NCI-H2171 treated with DMSO at 0.1 percent for 48 hours (cell line): ENCODE results near the gene MICAL2.

Experiments used
- DNase-seq: peaks from one replicate; lab custom pipeline; 2025; lab: John Stamatoyannopoulos, UW

Gene MICAL2

DNA sequence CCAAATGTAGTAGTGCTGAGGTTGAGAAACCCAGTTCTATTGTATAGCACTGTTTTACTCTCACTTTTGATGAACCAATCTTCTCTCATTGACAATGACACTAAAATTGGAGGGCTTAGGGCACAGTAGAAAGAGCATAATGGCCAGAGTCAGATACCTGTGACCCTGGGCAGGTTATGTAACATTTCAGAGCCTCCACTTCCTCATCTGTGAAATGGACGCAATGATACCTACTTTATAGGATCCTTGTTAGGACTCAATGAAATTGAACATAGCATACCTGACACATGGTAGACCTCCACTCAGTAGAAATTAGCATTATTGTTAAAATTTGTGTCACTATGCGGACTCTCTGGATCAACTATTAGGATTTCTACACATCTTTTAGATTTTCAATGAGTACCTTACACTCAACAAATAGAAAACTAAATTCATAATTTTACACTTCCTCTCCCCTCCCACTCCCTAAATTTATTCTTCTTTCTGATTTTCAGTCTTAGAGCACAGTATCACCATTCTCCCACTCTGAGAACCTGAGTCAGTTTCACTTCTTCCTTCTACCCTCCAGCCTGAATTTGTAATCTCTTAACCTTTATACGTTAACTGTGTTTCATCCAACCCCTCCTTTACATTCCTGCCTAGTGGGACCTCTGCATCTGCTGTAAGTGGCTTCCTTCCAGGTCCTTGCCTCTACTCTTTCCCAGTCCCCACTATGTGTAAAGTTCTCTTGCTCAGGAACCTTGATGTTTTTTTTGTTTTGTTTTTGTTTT is 78.3 kb downstream of the MICAL2 start:
- no peak for DNase-seq

DNA sequence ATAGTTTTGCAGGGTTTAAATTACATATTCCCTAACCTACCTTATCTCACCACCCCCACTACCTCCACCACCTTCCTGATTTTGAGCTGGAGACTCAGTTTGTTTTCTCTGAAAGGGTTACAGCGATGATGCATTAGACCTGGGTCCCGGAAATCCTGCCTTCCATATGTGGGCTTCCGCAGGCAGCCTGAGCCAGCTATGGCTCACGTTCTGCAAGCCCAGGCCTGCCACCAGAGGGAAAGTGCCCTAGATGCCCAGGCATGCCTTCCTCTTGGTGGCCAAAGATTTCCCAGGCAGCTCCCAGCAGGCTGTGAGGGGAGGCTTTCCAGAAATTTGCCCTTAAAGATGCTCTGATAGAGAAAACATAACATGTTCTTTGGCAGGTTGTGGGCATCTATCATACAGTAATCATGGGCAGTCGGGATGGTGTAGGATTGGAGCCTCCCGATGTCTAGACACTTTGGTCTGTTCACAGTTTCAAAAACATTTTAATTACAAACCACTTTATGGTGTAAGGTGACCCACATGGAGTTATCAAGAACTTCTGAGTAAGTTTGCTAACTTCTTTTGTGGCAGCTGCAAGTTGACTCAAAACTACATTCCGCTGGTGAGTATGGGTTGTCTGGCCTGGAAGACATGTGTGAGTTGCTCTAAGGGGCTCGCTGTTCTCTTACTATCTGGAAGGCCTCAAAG is 79.3 kb downstream of the MICAL2 start:
- peak; percentile 81 for DNase-seq

DNA sequence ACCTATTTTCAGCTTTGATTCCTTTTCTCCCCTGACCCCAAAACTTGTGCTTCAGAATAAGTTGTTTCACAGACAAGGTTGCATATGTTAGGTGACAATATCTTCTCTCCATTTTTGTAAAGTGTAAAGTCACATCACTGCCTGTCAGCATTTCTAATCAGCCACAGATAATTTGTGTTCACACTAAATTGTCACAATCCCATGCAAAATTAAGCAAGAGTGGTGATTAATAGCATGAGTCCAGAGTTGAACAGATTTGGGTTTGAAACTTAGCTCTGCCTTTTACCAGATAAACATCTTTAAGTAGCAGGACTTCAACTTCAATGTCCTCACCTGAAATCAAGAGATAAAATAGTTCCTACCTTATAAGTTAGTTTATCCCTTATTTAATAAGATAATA is 80.1 kb downstream of the MICAL2 start:
- DNase-seq = no peak

DNA sequence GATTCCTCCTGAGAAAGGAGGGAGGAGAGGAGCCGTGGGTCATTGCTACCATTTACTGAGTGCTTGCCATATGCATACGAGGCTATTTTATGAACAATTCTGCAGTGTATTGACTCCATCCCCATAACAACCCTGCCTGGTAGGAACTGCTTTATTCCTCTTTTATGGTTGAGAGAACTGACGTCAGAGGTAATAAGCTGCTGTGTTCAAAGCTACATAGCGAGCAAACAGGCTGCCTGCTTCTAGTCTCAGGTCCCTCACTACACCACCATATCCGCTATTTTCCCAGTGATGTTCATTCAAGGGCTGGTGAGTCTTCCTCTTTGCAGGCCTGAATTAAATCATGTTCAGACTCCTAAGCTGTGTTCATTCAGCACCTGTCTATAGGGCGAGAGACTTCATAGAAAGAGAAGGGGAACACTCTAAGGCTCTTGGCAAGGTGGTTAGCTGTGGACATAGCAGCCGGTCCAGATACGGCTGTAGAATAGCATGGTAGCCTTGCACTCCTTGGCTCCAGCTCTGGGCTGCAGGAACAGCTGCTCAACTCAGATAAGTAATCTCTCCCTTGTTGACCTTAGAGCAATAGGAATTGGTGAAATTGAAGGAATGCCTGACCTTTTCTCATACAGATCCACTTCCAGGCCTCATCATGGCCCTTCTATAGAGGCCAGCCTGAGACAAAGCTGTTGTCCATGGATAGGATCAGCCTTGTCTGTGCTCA is 82.6 kb downstream of the MICAL2 start:
- no peak for DNase-seq

DNA sequence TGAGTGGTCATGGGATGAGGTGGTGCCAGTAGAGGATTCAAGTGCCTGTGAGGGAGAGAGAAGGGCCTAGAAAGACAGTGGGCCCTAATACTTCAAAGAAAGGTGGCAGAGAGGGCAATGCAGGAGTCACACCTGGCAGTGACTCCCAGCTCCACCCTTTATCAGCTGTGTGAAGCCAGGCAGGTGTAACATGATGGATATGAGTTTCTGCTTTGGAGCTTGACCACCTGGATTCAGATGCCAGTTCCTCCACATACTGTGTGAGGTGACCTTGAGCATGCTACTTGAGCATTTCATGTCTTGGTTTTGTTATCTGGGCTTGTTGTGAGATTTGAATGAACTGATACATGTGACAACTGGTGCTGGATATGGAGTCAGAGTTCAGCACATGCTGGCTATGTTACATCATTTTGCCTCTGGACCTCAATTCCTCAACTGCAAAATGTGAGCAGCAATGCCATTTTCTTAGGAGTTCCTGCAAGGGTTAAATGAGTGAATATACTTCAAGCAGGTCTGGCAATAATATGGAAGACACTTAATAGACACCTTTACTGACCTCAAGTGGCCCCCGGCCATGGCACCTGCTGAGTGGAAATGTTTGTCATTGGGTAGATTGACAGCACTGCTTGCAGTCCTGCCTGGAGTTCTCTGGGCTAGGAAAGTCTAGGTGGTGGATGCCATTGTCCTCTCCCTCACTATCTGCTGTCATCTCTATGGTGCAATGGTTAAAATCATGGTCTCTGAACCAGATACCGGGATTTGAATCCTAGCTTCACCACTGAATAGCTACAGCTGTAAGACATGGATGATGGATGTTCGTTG is 83.3 kb downstream of the MICAL2 start:
- DNase-seq = no peak

DNA sequence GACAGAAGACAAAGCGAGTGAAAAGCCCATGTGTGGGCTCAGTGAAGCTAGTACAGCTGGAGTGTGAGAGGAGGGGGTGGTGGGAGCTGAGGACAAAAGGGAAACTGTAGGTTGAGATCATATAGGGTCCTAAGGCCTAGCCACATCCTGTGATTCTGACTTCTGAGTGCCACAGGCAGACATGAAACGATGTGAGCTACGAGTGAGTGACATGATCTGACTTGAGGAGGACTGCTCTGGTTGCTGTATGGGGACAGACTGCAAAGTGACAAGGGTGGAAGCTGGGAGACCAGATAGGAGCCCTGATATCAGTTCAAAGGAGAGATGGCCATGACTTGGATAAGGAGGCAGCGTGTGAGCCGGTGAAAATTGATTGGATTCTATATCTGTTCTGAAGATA is 85.4 kb downstream of the MICAL2 start:
- DNase-seq = no peak

DNA sequence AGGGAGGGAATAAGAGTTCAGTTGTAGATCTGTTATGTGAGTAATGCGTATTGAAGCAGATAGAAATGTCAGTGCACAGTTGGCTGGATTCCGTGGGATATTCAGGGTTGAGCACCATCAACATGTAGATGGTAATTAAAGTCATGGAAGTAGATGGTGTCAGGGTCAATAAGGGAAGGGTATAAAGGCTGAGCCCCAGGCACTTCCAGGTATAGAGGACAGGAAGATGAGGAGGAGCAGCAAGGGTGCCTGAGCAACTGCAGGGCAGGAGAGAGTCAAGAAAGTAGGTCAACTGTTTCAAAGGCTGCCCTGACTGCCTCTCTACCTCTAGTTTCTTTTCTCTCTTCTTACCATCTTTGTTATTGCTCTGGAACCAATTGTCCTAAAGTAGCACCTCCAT is 85.9 kb downstream of the MICAL2 start:
- no peak for DNase-seq

DNA sequence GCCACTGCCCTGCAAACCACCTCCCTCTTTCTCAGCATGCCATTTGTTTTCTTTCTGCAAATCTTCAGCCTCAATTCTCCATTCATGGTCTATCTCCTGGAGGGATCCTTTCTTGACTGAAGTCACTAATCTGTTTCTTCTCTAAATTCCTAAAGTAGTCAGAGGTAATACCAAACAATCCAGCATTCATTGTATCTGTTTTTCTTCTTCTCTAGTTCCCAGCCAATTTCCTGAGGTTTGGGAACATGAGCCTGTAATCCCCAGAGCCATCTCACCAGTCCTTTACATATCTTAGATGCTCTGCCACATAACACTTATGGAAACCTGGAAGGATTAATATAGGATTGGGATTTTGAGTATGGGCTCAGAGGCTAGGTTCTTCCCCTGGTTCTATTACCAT is 86.5 kb downstream of the MICAL2 start:
- no peak for DNase-seq

DNA sequence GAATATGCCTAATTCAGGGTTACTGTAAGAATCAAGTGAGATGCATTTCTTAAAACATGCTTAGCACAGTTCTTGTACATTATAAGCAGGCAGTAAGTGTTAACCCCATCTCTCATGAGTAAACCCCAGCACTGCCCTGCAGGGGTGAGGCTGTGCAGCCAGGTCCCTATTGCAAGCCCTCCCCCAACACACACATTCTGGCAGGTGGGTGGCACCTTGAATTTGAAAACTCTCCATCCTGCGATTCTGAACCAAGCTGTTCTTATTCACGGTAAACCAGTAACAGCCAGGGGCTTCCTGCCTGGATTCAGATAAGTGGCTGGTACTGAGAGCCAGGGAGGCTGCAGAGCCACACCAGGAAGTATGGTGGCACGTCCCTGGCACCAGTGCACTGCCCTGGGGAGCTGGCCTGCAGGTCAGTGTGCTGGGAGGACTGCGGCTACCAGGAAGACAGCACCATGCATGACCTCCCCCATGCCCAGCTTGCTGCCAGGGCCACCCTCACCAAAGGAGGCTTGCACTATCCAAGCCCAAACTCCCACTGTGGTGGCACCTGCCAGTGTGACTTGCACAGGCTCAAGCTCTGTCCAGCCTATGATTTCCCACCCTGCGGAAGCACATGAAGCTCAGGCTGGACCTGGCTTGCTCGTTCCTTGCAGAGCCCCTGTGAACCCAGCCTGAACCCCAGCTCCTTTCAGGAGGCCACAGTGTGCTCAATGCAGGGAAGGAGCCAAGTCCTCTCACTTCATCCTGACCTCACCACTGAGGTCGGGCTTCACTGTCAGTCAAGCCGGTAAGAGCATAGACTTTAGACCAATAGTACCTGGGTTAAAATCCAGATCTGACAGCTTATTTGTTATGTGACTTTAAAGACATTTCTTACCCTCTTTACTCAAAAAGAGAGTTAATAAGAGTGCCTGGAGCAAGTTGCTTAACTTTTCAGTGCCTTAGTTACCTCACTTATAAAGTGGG is 88.1 kb downstream of the MICAL2 start:
- DNase-seq = no peak

DNA sequence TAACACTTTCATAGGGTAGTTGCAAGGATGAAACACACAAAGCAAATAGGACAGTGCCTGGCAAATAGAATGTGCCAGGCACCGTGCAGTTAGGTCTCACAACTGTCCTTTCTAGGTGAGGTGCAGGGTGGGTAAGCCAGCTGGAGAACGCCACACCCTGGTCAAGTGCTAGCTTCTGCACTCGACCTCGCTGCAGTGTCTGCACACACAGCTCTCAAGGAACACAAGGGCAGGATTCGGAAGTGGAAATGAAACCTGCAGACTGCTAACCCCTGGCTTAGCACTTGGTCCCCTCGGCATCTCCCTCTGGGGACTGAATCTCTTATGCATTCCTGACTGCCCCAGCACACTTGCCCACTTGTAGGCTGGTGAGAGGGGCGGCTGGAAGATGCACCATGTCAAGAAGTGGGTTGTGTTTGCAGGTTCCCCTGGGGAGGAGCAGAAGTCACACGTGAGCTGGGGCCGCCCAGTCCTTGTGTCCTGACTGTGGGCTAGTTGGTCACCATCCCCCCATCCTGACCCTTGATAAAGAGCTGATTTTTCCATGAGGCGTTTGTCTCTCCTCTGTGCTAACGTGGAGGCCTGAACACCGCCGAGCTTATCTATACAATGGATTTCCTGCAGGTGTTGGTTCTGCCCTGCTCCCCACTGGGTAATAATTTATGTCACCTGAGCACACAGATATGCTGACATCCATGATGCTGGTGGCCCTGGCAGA is 89.0 kb downstream of the MICAL2 start:
- no peak for DNase-seq

DNA sequence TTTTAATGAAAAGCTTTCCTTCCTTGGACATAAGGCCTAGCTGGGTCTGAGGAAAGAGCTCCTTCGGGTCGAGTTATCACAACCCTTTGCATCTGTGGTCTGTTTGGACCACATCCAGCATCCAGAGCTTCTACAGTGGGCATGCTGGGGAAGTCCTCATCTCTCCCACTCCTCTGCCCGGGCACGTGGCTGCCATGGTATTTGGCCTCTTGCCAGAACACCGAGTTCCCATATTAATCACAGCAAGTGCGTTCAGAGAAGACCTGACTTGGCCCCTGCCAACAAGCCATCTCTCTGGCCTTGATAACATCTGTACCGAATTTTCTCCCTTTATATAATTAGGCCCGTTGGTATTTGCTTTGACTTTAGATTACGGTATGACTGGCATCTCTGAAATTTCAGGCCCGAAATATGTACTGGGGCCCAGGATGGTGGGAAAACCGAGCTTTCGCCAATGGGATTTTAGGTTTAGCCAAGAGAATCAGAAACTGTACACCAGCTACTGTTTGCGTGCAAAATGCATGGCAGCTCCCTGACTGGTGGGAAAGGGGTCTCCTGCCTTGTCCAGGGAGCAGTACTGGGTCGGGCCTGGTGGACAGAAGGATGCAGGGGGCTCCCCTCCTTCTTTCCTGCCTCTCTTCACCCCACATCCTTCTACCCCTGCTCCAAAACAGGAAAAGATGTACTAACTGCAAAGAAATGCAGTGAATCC is 90.0 kb downstream of the MICAL2 start:
- peak; percentile 56 for DNase-seq

DNA sequence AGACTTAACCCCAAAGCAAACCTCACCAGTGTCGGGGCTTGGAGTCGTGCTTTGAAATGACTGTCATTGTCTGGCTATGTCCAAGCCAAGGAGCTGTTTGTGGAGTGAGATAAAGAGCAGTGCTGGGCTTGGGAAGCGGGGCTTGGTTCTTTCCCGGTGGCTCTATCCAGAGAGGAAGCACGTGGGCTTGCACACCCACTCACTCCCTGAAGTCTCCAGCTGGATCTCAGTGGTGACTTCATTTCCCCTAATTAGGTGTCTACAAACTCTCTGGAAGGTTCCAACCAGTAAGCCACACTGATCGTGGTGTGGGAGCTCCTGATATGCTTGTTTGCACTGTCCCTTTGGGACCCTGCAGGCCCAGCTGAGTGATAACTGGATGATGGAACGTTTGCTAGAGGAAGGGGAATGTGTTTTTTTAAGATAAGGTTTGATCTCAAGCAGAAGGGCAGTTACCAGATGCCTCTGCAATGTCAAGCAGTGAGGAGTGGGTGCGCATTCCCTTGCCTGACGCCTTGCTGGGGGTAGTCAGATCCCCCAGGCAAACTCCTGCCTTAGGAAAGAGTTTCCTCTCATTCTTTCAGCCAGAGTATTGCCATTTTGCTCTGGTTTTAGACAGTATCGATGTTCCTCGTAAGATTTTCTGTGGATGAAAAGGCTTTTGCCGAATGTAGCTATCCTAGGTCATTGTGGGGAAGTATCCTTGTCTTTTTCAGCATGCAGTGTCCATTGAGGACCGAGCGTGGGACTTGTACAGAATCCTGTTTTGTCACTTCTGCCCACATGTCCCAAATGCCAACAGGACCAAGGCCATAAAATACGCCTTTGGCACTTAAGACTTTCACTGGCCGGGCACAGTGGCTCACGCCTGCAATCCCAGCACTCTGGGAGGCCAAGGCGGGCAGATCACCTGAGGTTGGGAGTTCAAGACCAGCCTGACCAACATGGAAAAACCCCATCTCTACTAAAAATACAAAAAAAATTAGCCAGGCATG is 90.9 kb downstream of the MICAL2 start:
- DNase-seq = no peak

DNA sequence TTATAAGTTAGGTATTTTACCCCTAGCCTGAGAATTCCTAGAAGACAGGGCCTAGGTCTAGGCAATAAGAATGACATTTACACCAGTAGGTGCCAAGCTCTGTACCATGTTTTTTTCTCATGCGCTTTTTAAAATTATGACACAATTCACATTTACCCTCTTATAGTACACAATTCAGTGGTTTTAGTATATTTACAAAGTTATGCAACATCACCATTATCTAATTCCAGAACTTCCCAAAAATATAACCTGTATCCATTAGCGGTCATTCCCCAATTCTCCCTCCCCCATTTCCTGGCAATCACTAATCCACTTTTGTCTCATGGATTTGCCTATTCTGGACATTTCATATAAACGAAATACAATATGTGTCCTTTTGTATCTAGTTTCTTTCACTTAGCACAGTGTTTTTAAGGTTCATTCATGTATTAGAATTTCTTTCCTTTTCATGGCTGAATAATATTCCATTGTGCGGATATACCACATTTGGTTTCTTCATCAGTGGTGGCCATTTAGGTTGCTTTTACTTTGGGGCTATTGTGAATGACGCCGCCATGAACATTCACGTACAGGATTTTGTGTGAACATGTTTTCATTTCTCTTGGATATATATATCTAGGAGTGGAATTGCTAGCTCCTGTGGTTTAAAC is 92.4 kb downstream of the MICAL2 start:
- DNase-seq = no peak

DNA sequence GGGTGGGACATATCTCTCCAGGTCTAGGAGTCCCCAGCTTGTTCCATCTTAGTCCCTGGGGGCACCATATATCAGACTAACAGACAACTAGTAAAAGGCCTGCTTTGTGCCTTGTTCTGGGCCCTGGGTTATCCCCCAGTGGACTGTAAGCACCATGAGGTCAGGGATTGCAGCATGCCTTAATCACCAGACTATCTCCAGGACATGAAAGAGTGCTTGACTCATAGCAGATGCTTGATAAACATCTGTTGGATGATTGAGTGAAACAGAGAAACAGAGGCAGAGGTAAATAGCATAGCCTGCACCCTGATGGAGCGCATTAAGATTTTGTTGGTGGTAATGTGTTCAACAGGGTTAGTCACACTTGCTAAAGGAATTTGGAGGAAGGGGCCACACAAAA is 94.1 kb downstream of the MICAL2 start:
- no peak for DNase-seq

DNA sequence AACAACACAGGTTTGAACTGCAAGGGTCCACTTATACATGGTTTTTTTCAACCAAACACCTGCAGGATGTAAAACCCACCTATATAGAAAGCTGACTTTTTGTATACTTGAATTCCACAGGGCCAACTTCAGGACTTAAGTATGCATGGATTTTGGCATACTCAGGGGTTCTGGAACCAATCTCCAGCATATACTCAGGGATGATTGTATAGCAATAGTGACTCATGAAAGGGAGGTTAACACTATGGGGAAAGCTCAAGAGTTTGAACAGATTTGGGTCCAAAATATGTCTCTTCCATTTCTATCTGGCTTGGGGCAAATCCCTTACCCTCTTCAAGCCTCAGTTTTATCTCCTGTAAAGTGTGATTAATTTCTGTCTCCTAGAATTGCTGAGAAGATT is 94.9 kb downstream of the MICAL2 start:
- DNase-seq = no peak

DNA sequence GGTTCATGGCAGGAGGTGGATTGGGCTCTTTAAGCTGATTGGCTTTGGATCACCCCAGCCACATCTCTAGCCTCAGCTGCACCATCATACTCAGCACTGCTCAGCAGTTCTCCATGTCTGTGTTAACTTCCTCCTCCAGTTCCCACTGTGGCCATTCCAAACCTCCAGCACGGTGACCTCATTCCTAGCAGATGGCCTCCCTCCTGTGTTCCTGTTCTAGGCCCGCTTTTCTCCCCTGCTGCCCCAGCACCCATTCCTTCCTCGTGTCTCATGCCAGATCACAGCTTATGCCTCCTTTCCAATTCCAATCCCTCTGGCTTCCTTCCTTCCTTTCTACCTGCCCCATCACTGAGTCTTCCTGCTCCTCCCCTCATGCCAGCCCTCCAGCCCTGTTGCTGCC is 96.1 kb downstream of the MICAL2 start:
- DNase-seq = no peak

DNA sequence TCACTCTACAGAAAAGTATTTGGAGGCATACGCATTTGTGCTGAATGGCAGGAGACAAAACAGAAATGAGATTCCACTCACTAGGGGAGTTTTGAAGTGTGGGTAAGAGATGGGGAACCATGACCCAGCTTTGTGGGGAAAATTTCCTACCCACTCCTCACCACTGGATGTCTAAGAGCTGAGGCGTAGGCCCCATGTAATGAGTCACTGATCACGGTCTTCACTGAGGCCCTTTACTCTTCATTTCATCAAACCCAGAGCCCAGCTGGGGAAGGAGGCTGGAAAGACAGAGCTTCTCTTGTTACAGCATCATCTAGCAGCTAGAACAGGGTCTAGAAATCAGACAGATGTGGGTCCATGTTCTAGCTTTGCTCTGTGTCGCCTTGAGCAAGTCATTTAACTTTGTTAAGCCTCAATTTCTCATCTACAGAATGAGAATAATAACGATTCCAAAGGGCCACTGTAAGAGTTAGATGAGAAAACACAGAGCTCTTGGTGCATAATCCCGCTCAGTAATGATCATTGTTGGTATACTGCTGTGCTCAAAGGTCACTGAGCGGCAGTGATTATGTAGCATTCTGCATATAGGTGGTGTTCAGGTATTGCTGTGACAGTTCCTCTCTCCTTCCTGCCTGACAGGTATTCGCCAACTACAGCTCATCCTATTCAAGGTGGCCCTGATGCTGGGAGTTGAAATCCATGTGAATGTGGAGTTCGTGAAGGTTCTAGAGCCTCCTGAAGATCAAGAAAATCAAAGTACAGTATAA is 97.2 kb downstream of the MICAL2 start:
- DNase-seq = no peak
